ENCODE data around the gene RPL14. TPM values are rescaled to one million over a fixed set of nuclear protein-coding genes. Genes with fewer than 3 reads are reported as not detected.

The RPL14 gene
- total and polyA plus RNA-seq, 11 donors: 159 to 1,346 (median 1,044) TPM

DNA sequence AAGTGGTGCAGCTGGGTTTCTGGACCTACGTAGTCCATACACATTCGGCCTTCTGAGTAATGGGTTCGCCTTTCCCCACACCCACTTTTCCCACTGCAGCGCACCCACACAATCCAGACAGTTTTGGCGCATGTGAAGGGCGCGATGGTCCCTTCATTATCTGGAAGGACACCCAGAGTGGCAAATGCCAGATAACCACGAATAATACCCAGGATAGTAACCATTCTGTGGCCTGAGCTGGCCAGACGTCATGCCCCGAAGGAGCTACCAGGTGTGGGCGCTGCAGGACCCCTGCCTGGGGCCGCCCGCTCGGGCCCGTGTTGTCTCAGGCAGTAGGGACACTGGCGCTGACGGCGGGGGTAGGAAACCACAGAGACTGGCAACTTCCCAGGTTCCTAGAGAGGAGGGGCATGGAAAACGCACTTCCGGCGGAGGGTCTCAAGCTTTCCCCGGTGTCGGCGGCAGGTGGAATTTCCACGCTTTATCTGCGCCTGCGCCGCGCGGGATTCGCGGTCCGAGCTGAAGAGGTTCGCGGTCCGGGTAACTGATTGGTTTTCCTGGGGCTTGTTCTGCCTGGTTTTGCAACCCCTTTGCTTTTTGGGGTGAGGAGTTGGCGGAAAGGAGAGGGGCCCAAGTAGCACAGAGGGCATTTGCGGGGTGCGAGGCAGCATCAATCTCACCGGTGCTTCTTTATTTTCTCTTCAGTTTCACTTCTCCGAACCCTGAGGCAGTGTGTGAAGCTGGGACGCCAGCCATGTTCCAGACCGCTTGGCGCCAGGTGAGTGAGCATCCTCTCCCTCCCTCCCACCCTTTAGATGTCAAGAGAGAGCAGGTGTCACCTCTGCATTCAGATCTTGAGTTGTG, 48.7 kb downstream of the RPL14 start, which contains the start of gene ZNF620:
Gene ZNF620, plus strand, starts transcription at position 441 of the 864 bp plus-strand sequence. Its CDS starts 314 bp downstream, at position 755.
- ATAC-seq: peak; percentile 91 to 97 (median 94)
- intact Hi-C loops (cut with DNase I): loop anchor here in 1 of 10 donors (1.0 kb wide), 1 partner anchor 18 kb away; the partner anchor contains the start of gene ZNF621
- peak; percentile 81 to 88 (median 83) for DNase-seq
- H3K27me3 ChIP-seq: no peaks in the 10 kb centered on the region
- TF ChIP-seq, protein P1, sequence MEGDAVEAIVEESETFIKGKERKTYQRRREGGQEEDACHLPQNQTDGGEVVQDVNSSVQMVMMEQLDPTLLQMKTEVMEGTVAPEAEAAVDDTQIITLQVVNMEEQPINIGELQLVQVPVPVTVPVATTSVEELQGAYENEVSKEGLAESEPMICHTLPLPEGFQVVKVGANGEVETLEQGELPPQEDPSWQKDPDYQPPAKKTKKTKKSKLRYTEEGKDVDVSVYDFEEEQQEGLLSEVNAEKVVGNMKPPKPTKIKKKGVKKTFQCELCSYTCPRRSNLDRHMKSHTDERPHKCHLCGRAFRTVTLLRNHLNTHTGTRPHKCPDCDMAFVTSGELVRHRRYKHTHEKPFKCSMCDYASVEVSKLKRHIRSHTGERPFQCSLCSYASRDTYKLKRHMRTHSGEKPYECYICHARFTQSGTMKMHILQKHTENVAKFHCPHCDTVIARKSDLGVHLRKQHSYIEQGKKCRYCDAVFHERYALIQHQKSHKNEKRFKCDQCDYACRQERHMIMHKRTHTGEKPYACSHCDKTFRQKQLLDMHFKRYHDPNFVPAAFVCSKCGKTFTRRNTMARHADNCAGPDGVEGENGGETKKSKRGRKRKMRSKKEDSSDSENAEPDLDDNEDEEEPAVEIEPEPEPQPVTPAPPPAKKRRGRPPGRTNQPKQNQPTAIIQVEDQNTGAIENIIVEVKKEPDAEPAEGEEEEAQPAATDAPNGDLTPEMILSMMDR (IDR thresholded peaks at IDR 0.05): peak in 10 of 12 donors; percentile 15 to 58 (median 32)
- TF ChIP-seq POLR2A (IDR thresholded peaks at IDR 0.05): peak in 1 of 2 donors; percentile 53
- H3K4me3 ChIP-seq: peak within 1 kb of the TSS; percentile 54 to 83 (median 72)
- H3K9me3 ChIP-seq: no peaks in the 10 kb centered on the region
- H3K36me3 ChIP-seq: peaks cover 0 to 11% (median 2%) of the 10 kb centered on the region in 9 donors
- WGBS, 4 donors: 5 to 8% (median 6%) methylated on average over 36 to 44 of the region's 44 CpGs
- peaks cover 0 to 24% (median 12%) of the 10 kb centered on the region in 12 donors for H3K4me1 ChIP-seq
- peak within 1 kb of the TSS; percentile 42 to 80 (median 74) for H3K27ac ChIP-seq

DNA sequence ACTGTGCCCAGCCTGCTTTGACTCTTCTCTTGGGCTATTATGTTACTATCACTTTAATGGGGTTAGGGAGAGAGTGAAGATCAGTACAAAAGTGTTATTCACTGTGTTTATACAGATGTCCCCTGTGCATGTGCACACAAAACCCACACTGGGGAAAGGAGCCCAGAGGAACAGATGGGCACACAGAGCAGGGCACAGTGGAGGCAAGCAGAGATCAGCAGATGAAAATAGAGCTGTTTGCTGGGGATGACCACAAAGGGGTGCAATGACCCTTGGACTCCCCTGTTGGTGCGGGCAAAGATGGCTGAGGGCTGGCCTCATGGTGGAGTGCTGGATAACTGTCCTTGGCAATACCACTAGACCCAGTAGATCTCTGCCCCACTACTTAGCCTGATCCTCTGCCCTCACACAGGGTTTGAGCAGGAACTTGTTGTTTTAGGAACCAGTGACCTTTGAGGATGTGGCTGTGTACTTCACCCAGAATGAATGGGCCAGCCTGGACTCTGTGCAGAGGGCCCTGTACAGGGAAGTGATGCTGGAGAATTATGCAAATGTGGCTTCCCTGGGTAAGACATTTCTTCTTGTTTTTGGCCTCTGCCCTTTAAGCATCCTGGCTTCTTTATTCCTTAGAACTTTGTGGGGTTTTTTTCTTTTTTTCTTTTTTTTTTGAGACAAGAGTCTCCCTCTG, 54.0 kb downstream of the RPL14 start:
- whole genome bisulfite sequencing, 4 donors: 91 to 100% (median 97%) methylated on average over 1 of the region's 1 CpG
- no peak for DNase-seq
- no peaks in the 10 kb centered on the region for H3K27me3 ChIP-seq
- TF ChIP-seq POLR2A (IDR thresholded peaks at IDR 0.05): no peak
- TF ChIP-seq, protein P1 (IDR thresholded peaks at IDR 0.05): no peak
- intact Hi-C loops (cut with DNase I): no loop called here
- no peak overlapping the region for H3K4me3 ChIP-seq
- no peak for ATAC-seq
- peaks cover 0 to 7% (median 5%) of the 10 kb centered on the region in 12 donors for H3K4me1 ChIP-seq
- H3K36me3 ChIP-seq: peaks cover 0 to 55% (median 21%) of the 10 kb centered on the region in 9 donors
- H3K27ac ChIP-seq: no peak overlapping the region
- no peaks in the 10 kb centered on the region for H3K9me3 ChIP-seq

DNA sequence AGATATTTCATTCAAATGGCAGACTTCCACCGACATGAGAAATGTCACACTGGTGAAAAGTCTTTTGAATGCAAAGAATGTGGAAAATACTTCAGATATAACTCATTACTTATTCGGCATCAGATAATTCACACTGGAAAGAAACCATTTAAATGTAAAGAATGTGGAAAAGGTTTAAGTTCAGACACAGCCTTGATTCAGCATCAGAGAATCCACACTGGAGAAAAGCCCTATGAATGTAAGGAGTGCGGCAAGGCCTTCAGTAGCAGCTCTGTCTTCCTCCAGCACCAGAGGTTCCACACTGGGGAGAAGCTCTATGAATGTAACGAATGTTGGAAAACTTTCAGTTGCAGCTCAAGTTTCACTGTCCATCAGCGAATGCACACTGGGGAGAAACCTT, 59.1 kb downstream of the RPL14 start:
- ATAC-seq (no peak), DNase-seq (no peak)
- TF ChIP-seq, protein P1 (IDR thresholded peaks at IDR 0.05): no peak
- no peak for TF ChIP-seq POLR2A (IDR thresholded peaks at IDR 0.05)
- Histone ChIP-seq H3K4me3 (no peak overlapping the region), H3K27me3 (no peaks in the 10 kb centered on the region), H3K4me1 (no peaks in the 10 kb centered on the region), H3K36me3 (peaks cover 0 to 58% (median 27%) of the 10 kb centered on the region in 9 donors), H3K27ac (no peak overlapping the region), H3K9me3 (peaks cover 0 to 3% (median 0%) of the 10 kb centered on the region in 12 donors)
- 76 to 90% (median 84%) methylated on average over 5 of the region's 5 CpGs for WGBS, 4 donors
- intact Hi-C loops (cut with DNase I): no loop called here

DNA sequence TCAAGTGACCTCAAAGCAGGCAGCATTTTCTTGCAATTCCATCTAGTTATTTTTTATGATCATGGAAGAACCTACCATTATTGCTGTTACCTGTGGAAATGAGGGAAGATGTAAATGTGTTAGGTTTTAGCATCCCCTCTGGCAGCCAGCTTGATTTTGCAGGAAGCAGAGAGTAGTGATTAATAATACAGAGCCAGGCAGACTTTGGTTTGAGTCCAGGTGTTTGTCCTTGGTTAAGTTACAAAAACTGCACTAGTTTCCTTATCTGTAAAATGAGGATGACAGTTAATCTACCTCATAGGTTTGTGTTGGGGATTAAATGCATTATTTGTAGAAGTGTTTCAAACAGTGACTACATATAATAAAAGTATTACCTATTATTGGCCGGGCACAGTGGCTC, 60.9 kb downstream of the RPL14 start:
- ATAC-seq (no peak), DNase-seq (no peak)
- Histone ChIP-seq H3K27ac (no peak overlapping the region), H3K9me3 (peaks cover 0 to 3% (median 0%) of the 10 kb centered on the region in 12 donors), H3K4me1 (no peaks in the 10 kb centered on the region), H3K36me3 (peaks cover 0 to 41% (median 16%) of the 10 kb centered on the region in 9 donors), H3K27me3 (no peaks in the 10 kb centered on the region), H3K4me3 (no peak overlapping the region)
- intact Hi-C loops (cut with DNase I): no loop called here
- TF ChIP-seq, protein P1 (IDR thresholded peaks at IDR 0.05): no peak
- TF ChIP-seq POLR2A (IDR thresholded peaks at IDR 0.05): no peak
- 82 to 95% (median 90%) methylated on average over 1 of the region's 1 CpG for WGBS, 4 donors

All from heart left ventricle (tissue), 16 donors.